ENCODE results near the gene KIDINS220. TPM values are rescaled to one million over a fixed set of nuclear protein-coding genes. Genes with fewer than 3 reads are reported as not detected.

The KIDINS220 gene
- total and polyA plus RNA-seq, 9 of the 15 experiments (the other 6 are each of a cell fraction or from before 2014, with no cell fraction given), result 15.2 to 48.0 (median 34.4) TPM

DNA sequence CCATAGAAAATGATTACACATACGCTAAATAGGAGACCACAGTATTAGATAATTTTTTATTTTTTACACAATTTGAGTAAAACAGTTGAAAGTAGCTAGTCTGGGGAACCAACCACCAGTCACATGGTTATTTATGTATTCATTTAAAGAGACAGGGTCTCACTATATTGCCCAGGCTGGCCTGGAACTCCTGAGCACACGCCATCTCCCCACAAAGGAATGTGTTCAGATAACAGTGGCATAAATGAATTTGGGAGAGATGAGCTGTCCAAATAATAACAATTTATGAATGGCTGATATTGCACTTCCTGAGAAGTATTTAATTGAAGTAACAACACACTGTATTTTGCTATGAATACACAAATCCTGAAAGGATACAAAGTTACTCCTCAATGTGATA lies 39.7 kb downstream of the KIDINS220 start (continued):
- TF ChIP-seq, protein P1, sequence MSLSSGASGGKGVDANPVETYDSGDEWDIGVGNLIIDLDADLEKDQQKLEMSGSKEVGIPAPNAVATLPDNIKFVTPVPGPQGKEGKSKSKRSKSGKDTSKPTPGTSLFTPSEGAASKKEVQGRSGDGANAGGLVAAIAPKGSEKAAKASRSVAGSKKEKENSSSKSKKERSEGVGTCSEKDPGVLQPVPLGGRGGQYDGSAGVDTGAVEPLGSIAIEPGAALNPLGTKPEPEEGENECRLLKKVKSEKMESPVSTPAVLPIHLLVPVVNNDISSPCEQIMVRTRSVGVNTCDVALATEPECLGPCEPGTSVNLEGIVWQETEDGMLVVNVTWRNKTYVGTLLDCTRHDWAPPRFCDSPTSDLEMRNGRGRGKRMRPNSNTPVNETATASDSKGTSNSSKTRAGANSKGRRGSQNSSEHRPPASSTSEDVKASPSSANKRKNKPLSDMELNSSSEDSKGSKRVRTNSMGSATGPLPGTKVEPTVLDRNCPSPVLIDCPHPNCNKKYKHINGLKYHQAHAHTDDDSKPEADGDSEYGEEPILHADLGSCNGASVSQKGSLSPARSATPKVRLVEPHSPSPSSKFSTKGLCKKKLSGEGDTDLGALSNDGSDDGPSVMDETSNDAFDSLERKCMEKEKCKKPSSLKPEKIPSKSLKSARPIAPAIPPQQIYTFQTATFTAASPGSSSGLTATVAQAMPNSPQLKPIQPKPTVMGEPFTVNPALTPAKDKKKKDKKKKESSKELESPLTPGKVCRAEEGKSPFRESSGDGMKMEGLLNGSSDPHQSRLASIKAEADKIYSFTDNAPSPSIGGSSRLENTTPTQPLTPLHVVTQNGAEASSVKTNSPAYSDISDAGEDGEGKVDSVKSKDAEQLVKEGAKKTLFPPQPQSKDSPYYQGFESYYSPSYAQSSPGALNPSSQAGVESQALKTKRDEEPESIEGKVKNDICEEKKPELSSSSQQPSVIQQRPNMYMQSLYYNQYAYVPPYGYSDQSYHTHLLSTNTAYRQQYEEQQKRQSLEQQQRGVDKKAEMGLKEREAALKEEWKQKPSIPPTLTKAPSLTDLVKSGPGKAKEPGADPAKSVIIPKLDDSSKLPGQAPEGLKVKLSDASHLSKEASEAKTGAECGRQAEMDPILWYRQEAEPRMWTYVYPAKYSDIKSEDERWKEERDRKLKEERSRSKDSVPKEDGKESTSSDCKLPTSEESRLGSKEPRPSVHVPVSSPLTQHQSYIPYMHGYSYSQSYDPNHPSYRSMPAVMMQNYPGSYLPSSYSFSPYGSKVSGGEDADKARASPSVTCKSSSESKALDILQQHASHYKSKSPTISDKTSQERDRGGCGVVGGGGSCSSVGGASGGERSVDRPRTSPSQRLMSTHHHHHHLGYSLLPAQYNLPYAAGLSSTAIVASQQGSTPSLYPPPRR (CRISPR knock-in tag; IDR thresholded peaks at IDR 0.05; ENCODE audit: borderline replicate concordance), result no peak

DNA sequence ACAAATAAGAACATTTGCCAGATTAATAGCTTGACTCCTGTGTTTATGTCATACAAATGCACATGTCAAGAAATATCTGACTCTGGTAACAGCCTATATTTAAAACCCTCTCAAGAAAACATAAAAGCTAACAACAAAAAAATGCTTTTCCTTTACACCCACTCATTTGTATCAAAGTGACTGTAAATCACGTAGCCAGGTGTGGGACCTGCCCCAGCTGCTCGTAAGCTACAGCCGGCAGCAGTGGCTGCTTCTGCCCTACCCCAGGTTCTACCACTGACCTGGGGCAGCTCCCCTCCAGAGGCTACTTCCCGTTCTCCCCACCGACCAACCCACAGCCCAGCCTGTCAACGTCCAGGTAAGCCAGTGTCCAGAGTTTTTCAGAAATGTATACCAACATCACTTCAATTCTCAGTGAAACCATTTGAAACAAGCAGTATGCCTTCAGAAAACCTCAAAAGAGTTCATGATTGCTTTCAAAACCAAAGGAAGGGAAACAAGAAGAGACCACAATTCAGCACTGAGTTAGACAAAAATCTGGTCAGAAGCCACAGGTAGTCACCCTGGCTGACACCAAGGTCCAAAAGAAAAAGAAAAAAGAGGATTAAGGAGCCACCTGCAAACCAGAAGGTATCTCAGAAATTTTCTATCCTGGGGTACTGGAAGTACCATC lies 40.4 kb downstream of the KIDINS220 start:
- no TSS peak for BruUV-seq (replicated peaks)
- 86% methylated on average over 6 of the region's 6 CpGs for WGBS (ENCODE audit: insufficient coverage, low coverage, missing lambda C conversion rate)
- H3K4me2 ChIP-seq (ENCODE audit: insufficient read depth, low read length), result no peak overlapping the region
- FAIRE-seq, result no peak
- CTCF ChIA-PET (ENCODE audit: low intra/inter-chr PET ratio), result no interaction called here
- DNase-seq (ENCODE audit: extremely low read depth in 1 of 4, low spot score in 3 of 4), result no peak
- no peaks in the 10 kb centered on the region for H3K79me2 ChIP-seq (ENCODE audit: control insufficient read depth, insufficient read depth, low read length)
- in situ Hi-C loops (cut with MboI), result no loop called here
- H3K27me3 ChIP-seq (ENCODE audit: control insufficient read depth in 2 of 2, insufficient read depth in 2 of 2, low read length in 2 of 2), result no peaks in the 10 kb centered on the region
- no peak overlapping the region for H3K4me3 ChIP-seq
- POLR2A ChIA-PET, result no interaction called here
- no peak overlapping the region for H2AFZ ChIP-seq (ENCODE audit: low read depth, low read length)
- peaks cover 82% of the 10 kb centered on the region for H3K36me3 ChIP-seq (ENCODE audit: control insufficient read depth, insufficient read depth, low read length)
- H3K9ac ChIP-seq (ENCODE audit: insufficient read depth in 1 of 2, low read depth in 2 of 2, low read length in 2 of 2), result peak overlapping the region in 1 of 2 experiments; percentile 71; a peak in 2 of 4 replicates
- no peaks in the 10 kb centered on the region for H3K4me1 ChIP-seq (replicated peaks in 1 of 2; ENCODE audit: control insufficient read depth in 2 of 2, insufficient read depth in 2 of 2, low read length in 2 of 2)
- H3K27ac ChIP-seq (ENCODE audit: extremely low read depth, low read depth, low read length), result no peak overlapping the region
- H3K9me1 ChIP-seq (ENCODE audit: control insufficient read depth, insufficient read depth, low read length), result no peaks in the 10 kb centered on the region
- H4K20me1 ChIP-seq (replicated peaks; ENCODE audit: control insufficient read depth, insufficient read depth, low read length), result no peaks in the 10 kb centered on the region
- ATAC-seq, result no peak
- H3K9me3 ChIP-seq (replicated peaks; ENCODE audit: control insufficient read depth, insufficient read depth, low read depth, low read length), result no peaks in the 10 kb centered on the region
- intact Hi-C loops (cut with micrococcal nuclease), result no loop called here
- TF ChIP-seq, protein P2, sequence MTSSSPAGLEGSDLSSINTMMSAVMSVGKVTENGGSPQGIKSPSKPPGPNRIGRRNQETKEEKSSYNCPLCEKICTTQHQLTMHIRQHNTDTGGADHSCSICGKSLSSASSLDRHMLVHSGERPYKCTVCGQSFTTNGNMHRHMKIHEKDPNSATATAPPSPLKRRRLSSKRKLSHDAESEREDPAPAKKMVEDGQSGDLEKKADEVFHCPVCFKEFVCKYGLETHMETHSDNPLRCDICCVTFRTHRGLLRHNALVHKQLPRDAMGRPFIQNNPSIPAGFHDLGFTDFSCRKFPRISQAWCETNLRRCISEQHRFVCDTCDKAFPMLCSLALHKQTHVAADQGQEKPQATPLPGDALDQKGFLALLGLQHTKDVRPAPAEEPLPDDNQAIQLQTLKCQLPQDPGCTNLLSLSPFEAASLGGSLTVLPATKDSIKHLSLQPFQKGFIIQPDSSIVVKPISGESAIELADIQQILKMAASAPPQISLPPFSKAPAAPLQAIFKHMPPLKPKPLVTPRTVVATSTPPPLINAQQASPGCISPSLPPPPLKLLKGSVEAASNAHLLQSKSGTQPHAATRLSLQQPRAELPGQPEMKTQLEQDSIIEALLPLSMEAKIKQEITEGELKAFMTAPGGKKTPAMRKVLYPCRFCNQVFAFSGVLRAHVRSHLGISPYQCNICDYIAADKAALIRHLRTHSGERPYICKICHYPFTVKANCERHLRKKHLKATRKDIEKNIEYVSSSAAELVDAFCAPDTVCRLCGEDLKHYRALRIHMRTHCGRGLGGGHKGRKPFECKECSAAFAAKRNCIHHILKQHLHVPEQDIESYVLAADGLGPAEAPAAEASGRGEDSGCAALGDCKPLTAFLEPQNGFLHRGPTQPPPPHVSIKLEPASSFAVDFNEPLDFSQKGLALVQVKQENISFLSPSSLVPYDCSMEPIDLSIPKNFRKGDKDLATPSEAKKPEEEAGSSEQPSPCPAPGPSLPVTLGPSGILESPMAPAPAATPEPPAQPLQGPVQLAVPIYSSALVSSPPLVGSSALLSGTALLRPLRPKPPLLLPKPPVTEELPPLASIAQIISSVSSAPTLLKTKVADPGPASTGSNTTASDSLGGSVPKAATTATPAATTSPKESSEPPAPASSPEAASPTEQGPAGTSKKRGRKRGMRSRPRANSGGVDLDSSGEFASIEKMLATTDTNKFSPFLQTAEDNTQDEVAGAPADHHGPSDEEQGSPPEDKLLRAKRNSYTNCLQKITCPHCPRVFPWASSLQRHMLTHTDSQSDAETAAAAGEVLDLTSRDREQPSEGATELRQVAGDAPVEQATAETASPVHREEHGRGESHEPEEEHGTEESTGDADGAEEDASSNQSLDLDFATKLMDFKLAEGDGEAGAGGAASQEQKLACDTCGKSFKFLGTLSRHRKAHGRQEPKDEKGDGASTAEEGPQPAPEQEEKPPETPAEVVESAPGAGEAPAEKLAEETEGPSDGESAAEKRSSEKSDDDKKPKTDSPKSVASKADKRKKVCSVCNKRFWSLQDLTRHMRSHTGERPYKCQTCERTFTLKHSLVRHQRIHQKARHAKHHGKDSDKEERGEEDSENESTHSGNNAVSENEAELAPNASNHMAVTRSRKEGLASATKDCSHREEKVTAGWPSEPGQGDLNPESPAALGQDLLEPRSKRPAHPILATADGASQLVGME (CRISPR knock-in tag; IDR thresholded peaks at IDR 0.05), result no peak
- TF ChIP-seq ZNF79 (CRISPR knock-in tag; IDR thresholded peaks at IDR 0.05; ENCODE audit: low read depth), result no peak
- no peak for TF ChIP-seq MXI1 (IDR thresholded peaks at IDR 0.05; ENCODE audit: low read depth, low read length)
- no peak for TF ChIP-seq SAFB2 (IDR thresholded peaks at IDR 0.05; ENCODE audit: borderline replicate concordance, low read depth, low read length, severe bottlenecking)
- TF ChIP-seq ZBTB12 (CRISPR knock-in tag; IDR thresholded peaks at IDR 0.05), result no peak
- TF ChIP-seq ATF7 (IDR thresholded peaks at IDR 0.05), result no peak
- no peak for TF ChIP-seq ZNF324 (CRISPR knock-in tag; IDR thresholded peaks at IDR 0.05)

Data from K562 (cell line).